UCSD-AML1 (cell line): Measurements from ENCODE around the gene PMPCA.

Source experiments
- DNase-seq: peaks from one replicate; lab custom pipeline; 2025; ENCODE audit not compliant: unreplicated experiment; lab: John Stamatoyannopoulos, UW

Gene PMPCA

DNA sequence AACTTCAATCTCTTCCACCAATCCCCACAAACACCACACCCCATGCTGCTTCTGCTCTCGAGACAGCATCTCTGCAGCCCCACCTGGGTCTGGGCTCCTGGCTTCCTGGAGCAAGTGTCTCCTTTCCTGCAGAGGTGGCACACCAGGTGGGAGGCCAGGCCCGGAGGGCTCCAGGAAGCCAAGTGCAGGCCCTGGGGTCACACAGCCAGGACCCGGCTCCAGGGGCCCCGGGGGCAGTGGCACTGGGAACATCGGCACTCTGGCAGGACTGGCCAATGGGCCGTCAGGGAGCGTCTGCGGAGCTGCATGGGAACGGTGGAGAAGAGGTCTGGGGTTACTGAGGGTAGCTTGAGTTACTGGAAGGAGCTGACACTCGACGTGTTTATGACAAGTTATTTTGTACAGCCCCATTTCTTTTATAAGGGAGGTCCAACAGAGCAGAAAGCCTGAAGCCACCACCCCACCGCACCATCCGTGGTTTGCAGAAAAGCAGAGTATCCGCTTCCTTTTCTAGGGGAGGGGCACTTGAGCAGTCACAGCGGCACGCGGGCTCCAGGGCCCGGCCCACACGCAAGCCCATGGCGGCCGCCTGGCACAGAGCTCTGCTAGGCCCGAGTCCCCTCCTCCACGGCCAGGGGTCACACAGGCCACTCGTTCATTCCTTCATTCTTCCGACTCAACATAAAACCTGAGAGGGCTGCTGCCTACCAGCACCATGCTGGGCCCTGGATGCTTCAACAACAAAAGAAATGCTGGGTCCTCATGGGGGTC is 43.8 kb downstream of the PMPCA start:
- no peak for DNase-seq

- no peak for DNase-seq
These were observed 44.9 kb downstream of the PMPCA start for GRCh38 chr9:136455043-136456002.

DNA sequence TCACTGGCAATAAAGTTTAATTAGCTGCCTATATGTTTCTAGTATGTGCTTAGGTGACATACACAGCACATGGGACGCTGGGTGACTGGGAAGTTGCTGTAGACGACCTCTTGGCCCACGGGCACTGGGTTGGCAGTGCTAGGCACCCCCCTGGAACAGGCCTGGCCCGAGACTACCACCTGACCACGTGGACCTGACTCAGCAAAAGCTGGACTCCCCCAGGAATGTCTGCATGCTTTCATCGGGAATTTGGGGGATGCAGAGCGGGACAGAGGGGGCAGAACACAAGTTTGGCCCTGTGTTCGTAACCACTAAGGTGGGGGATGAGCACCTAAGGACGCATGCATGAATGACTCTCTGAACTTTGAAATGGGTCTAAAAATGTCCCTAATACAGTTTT is 45.8 kb downstream of the PMPCA start:
- DNase-seq: no peak

- DNase-seq: no peak
These were observed 46.9 kb downstream of the PMPCA start for GRCh38 chr9:136457326-136457725.

DNA sequence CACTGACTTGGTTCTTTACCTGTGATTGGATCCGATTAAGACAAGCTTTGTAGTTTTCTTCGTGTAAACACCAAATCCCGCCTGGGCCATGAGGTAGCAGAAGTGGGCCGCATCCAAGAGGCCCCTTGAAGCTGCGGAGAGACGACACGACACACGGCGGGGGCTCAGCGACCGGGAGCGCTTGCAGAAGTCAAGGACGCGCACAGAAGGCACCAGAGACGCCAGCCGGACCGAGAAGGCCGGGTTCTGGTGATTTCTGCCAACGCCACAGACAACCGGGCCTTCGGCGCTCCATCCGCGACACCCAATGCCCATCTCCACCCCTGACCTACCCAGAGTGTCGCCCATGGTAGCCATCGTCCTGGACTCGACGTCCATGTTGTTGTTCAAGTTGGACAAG is 49.0 kb downstream of the PMPCA start:
- DNase-seq: no peak

DNA sequence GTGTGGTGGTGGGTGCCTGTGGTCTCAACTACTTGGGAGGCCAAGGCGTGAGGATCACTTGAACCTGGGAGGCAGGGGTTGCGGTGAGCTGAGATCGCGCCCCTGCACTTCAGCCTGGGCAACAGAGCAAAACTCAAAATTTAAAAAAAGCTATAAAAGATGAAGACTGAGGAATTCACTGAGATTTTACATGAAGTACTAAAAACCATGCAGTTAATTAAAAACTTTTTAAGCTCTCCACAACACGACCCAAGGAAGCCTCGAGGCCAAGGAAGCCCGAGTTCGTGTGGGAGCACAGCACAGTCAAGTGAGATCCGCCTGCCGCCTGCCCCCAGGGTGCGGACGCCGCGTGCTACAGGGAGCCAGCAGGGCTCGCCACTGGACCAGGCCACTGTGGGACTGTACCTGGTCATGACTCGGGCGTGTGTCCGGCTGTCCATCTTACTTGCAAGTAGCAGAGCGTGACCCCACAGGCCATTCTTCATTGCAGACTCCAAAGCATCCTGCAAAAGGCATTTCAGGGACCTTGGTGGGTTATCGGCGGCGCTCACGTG is 50.4 kb downstream of the PMPCA start:
- no peak for DNase-seq

- no peak for DNase-seq
These were observed 52.2 kb downstream of the PMPCA start for GRCh38 chr9:136462664-136463063.

- DNase-seq: no peak
These were observed 53.1 kb downstream of the PMPCA start for GRCh38 chr9:136463578-136463977.

DNA sequence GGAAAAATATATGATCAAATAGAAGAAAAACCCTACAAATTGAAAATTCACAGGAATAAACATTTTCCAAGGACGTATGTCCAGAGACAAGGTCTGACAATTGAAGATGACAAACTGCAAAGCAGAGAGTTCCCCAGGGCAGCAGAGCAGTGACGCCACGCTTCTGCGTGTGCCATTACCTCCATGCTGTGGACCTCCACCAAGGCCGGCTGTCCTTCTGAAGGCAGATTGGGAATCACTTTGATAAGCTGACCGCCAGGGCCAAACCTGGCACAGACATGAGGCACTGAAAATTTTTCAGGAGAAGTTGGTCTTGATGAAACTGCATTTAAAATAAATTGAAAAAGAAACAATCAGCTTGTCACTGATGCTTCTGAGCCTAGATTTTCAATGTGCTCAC is 53.8 kb downstream of the PMPCA start:
- no peak for DNase-seq

GRCh38 chr9:136465500-136466154 is 55.2 kb downstream of the PMPCA start:
- no peak for DNase-seq

GRCh38 chr9:136466155-136466541 is 55.7 kb downstream of the PMPCA start:
- DNase-seq: no peak

DNA sequence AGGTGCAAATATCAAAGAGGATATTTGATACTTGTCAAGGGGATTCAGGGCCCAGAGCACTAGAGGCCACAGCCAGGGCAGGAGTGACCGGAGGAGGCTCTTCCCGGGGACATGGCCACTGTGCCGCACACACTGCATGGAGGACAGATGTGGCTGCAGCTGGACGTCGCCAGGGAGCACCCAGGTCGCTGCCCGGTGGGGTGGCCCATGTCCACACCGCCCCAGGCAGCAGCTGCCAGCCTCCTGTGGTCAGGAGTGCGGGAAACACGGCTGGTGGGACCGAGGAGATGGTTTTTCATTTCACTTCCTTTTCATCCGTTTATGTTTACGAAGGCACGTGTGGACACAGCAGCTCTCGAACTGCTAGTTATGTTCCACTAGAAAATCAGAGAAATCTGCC is 57.3 kb downstream of the PMPCA start:
- DNase-seq: no peak

- no peak for DNase-seq
These were observed 59.9 kb downstream of the PMPCA start for GRCh38 chr9:136470356-136470755.

- DNase-seq: no peak
These were observed 60.5 kb downstream of the PMPCA start for GRCh38 chr9:136470792-136471469.

GRCh38 chr9:136471802-136472487 is 61.5 kb downstream of the PMPCA start:
- DNase-seq: no peak

GRCh38 chr9:136472640-136473353 is 62.3 kb downstream of the PMPCA start:
- no peak for DNase-seq

GRCh38 chr9:136473354-136473721 is 62.9 kb downstream of the PMPCA start:
- DNase-seq: no peak
